Testis (tissue), 3 donors: ENCODE measurements around the gene OR8G5. TPM values are rescaled to one million over a fixed set of nuclear protein-coding genes. Genes with fewer than 3 reads are reported as not detected.

Experiments
- DNase-seq: peaks from one replicate; pipeline ENCODE4 v3.0.0-alpha.2; 2019
- H3K27ac ChIP-seq, 2 donors: fragments of 200-600 bp; sonication (generic); one replicate each; pipeline ENCODE4 v1.5.1; 2019
- H3K27me3 ChIP-seq: fragments of 200-600 bp; sonication (generic); one replicate; pipeline ENCODE4 v1.5.1; 2019
- H3K36me3 ChIP-seq: fragments of 200-600 bp; sonication (generic); one replicate; pipeline ENCODE4 v1.5.1; 2017; ENCODE audit warnings: low read depth; ENCODE audit errors: missing control alignments
- H3K4me1 ChIP-seq: fragments of 200-600 bp; sonication (generic); one replicate; pipeline ENCODE4 v1.5.1; 2019
- H3K4me3 ChIP-seq, 2 donors: fragments of 200-600 bp; sonication (generic); one replicate each; pipeline ENCODE4 v1.5.1; 2017 to 2019
- H3K9me3 ChIP-seq: fragments of 200-600 bp; sonication (generic); one replicate; pipeline ENCODE4 v1.5.1; 2017
- CTCF ChIP-seq, 3 experiments: fragments of 450-650 bp in 2 of 3; fragments of 200-600 bp in 1 of 3; sonication (generic) in 1 of 3; IDR thresholded peaks; one replicate each; pipeline ENCODE4 v1.5.1; 2016 to 2019; ENCODE audit warnings: antibody characterized with exemption in 3 of 3, mild to moderate bottlenecking in 2 of 3, moderate library complexity in 1 of 3
- POLR2A ChIP-seq: fragments of 450-650 bp; IDR thresholded peaks from one replicate; pipeline ENCODE4 v1.6.1; 2017; ENCODE audit warnings: antibody characterized with exemption, mild to moderate bottlenecking, moderate library complexity
- WGBS, 2 donors: methylation state at CpG; one replicate each; pipeline ENCODE4 v1.1.5; 2018; 5-methylcytosine and 5-hydroxymethylcytosine counted together
- intact Hi-C: fragments of 100-400 bp; cut with DNase I; formaldehyde crosslinking; loops from one replicate; pipeline ENCODE4 v1.15.1; 2023; ENCODE audit warnings: low total_unique reads
- polyA plus RNA-seq: library from polyadenylated mRNA; stranded (reverse); fragments of 350-450 nt; fragmentation: Illumina TruSeq; extraction: RNeasy Lipid Tissue Mini Kit (QIAGEN cat#74804); gene quantifications from one replicate; pipeline ENCODE4 v1.2.3, GENCODE V29; 2014; ENCODE audit warnings: low read depth, low replicate concordance; ENCODE audit not compliant: insufficient read depth
- total RNA-seq, 2 donors: library from RNA; depleted of rRNA; stranded (reverse); fragments of >200 nt; gene quantifications; one replicate each; pipeline ENCODE4 v1.2.3, GENCODE V29; 2016

Gene OR8G5
- total and polyA plus RNA-seq, 3 donors from 2014 or later = 2.5 to 5.7 (median 4.5) TPM

DNA sequence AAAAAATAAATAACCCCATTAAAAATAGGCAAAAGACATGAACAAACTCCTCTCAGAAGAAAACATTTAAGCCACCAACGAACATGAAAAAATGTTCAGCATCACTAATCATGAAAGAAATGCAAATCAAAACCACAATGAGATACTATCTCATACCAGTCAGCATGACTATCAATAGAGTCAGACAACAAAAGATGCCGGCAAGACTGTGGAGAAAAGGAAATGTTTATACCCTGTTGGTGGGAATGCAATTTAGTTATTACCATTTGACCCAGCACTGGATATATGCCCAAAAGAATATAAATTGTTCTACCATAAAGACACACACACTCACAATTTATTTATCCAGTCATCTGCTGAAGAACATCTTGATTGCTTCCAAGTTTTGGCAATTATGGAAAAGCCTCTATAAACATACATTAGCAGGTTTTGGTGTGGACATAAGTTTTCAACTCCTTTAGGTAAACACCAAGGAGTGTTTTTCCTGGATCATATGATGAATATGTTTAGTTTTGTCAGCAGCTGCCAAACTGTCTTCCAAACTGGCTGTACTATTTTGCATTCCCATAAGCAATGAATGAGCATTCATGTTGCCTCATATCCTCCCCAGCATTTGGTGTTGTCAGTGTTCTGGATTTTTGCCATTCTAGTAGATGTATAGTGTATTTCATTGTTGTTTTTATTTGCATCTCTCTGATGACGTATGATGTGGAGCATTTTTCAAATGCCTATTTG lies 29.6 kb downstream of the OR8G5 start:
- 76 to 86% methylated on average over 3 of the region's 3 CpGs for WGBS, 2 donors
- intact Hi-C loops = no loop called here

DNA sequence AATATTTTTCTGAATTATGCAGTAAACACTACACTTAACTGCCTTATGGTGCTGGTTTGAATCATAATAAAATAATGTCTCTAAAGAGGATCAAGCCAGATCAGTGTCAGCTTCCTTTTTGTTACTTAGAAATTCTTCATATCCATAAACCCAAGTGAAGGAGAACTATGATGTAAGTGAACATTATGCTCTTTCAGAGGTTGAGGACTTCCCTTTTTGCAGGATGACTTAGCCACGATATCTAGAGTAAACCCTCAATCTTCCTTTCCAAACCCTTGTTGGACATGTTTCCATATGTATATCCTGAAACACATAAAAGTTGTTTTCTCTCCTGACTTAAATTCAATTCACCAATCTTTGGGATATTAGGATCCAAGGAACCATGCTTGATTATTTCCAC lies 38.5 kb downstream of the OR8G5 start:
- Histone ChIP-seq H3K27ac (no peak overlapping the region), H3K36me3 (no peaks in the 10 kb centered on the region), H3K4me3 (no peak overlapping the region), H3K27me3 (no peaks in the 10 kb centered on the region), H3K4me1 (no peaks in the 10 kb centered on the region), H3K9me3 (no peaks in the 10 kb centered on the region)
- no peak for DNase-seq
- TF ChIP-seq POLR2A = no peak
- no peak for TF ChIP-seq CTCF (IDR thresholded peaks at IDR 0.05)
- intact Hi-C loops = no loop called here
- WGBS, 2 donors = 79 to 83% methylated on average over 1 of the region's 1 CpG

More for the DNA sequence above, 29.6 kb downstream of the OR8G5 start:
- H3K36me3 ChIP-seq = no peaks in the 10 kb centered on the region
- DNase-seq = no peak
- H3K4me1 ChIP-seq = no peaks in the 10 kb centered on the region
- H3K9me3 ChIP-seq = no peaks in the 10 kb centered on the region
- H3K27ac ChIP-seq = no peak overlapping the region
- TF ChIP-seq POLR2A = no peak
- no peak for TF ChIP-seq CTCF (IDR thresholded peaks at IDR 0.05)
- no peak overlapping the region for H3K4me3 ChIP-seq
- H3K27me3 ChIP-seq = no peaks in the 10 kb centered on the region

GRCh38 chr11:124296016-124296415 lies 39.8 kb downstream of the OR8G5 start:
- TF ChIP-seq POLR2A (no peak), CTCF (IDR thresholded peaks at IDR 0.05) (no peak)
- no peaks in the 10 kb centered on the region for H3K9me3 ChIP-seq
- intact Hi-C loops = no loop called here

GRCh38 chr11:124297921-124298320 lies 41.7 kb downstream of the OR8G5 start:
- Histone ChIP-seq H3K4me3 (no peak overlapping the region), H3K27ac (no peak overlapping the region), H3K9me3 (no peaks in the 10 kb centered on the region), H3K27me3 (no peaks in the 10 kb centered on the region), H3K36me3 (no peaks in the 10 kb centered on the region), H3K4me1 (no peaks in the 10 kb centered on the region)
- TF ChIP-seq POLR2A (no peak), CTCF (IDR thresholded peaks at IDR 0.05) (no peak)
- 87% methylated on average over 4 of the region's 4 CpGs for WGBS, 2 donors
- no peak for DNase-seq
- intact Hi-C loops = no loop called here

More at GRCh38 chr11:124296016-124296415, 39.8 kb downstream of the OR8G5 start:
- no peak for DNase-seq
- no peaks in the 10 kb centered on the region for H3K27me3 ChIP-seq
- no peaks in the 10 kb centered on the region for H3K4me1 ChIP-seq
- no peaks in the 10 kb centered on the region for H3K36me3 ChIP-seq
- H3K4me3 ChIP-seq = no peak overlapping the region
- H3K27ac ChIP-seq = no peak overlapping the region

- no peaks in the 10 kb centered on the region for H3K36me3 ChIP-seq
- intact Hi-C loops = no loop called here
- no peak for DNase-seq
- H3K27ac ChIP-seq = no peak overlapping the region
- H3K27me3 ChIP-seq = no peaks in the 10 kb centered on the region
- no peaks in the 10 kb centered on the region for H3K9me3 ChIP-seq
- 71 to 74% methylated on average over 3 of the region's 3 CpGs for WGBS, 2 donors
- H3K4me3 ChIP-seq = no peak overlapping the region
- TF ChIP-seq CTCF (IDR thresholded peaks at IDR 0.05) (no peak), POLR2A (no peak)
- no peaks in the 10 kb centered on the region for H3K4me1 ChIP-seq
Observed at GRCh38 chr11:124301548-124301947, 45.4 kb downstream of the OR8G5 start.
